KBM-7 (cell line): ENCODE data around the gene DLX5.
"Not testable (repeated sequence)": the region's sequence is repeated elsewhere in the genome, so short reads cannot be mapped to it uniquely, and the experiment has no call there.

Experiments used
- DNase-seq: peaks from one replicate; pipeline ENCODE4 v3.0.0-alpha.2; 2015
- in situ Hi-C: fragments of 300-500 bp; cut with MboI; formaldehyde crosslinking; loops from 2 replicates; pipeline ENCODE4 v1.14.3; 2020; ENCODE audit warnings: low sequenced_read_pairs, low pct_unique_long_range_greater_than_20kb, mixed read lengths

The DLX5 gene

GRCh38 chr7:97024209-97025129 is at the start of gene DLX5:
Gene DLX5 (minus strand): TSS chr7:97024831. CDS start chr7:97024623, 208 bp downstream.
- DNase-seq, result no peak
- in situ Hi-C loops, result loop anchor here (25.0 kb wide), 1 partner anchor 1112 kb away; no protein-coding TSS in a partner anchor

GRCh38 chr7:97072025-97072424 is 47.4 kb upstream of the DLX5 start:
- in situ Hi-C loops, DNase-seq: not testable (repeated sequence)

- in situ Hi-C loops, result no loop called here
- DNase-seq, result peak; percentile 72
Measured at GRCh38 chr7:97064972-97065587, 40.4 kb upstream of the DLX5 start.

- in situ Hi-C loops, result no loop called here
Measured at GRCh38 chr7:97064020-97064419, 39.4 kb upstream of the DLX5 start.

GRCh38 chr7:97043281-97043680 is 18.6 kb upstream of the DLX5 start:
- DNase-seq, result no peak
- in situ Hi-C loops, result loop anchor here (25.0 kb wide), 1 partner anchor 1131 kb away; no protein-coding TSS in a partner anchor

More at GRCh38 chr7:97064020-97064419, 39.4 kb upstream of the DLX5 start:
- no peak for DNase-seq

GRCh38 chr7:97039374-97040065 is 14.9 kb upstream of the DLX5 start:
- DNase-seq, result no peak
- in situ Hi-C loops, result loop anchor here (25.0 kb wide), 1 partner anchor 1127 kb away; no protein-coding TSS in a partner anchor

GRCh38 chr7:97034213-97034852 is 9.7 kb upstream of the DLX5 start:
- DNase-seq, result not testable (repeated sequence)
- in situ Hi-C loops, result loop anchor here (25.0 kb wide), 1 partner anchor 1122 kb away; no protein-coding TSS in a partner anchor

GRCh38 chr7:97027427-97028234 is 3.0 kb upstream of the DLX5 start:
- in situ Hi-C loops, result loop anchor here (25.0 kb wide), 1 partner anchor 1115 kb away; no protein-coding TSS in a partner anchor
- DNase-seq, result peak; percentile 83

- in situ Hi-C loops, result loop anchor here (25.0 kb wide), 1 partner anchor 1115 kb away; no protein-coding TSS in a partner anchor
Measured at GRCh38 chr7:97026715-97027426, 2.2 kb upstream of the DLX5 start.

GRCh38 chr7:97025983-97026714 is 1.5 kb upstream of the DLX5 start:
- in situ Hi-C loops, result loop anchor here (25.0 kb wide), 1 partner anchor 1114 kb away; no protein-coding TSS in a partner anchor
- DNase-seq, result no peak

More at GRCh38 chr7:97026715-97027426, 2.2 kb upstream of the DLX5 start:
- peak; percentile 59 for DNase-seq

- DNase-seq, result no peak
- in situ Hi-C loops, result loop anchor here (25.0 kb wide), 1 partner anchor 1113 kb away; no protein-coding TSS in a partner anchor
Measured at GRCh38 chr7:97025130-97025499, 484 bp upstream of the DLX5 start.

GRCh38 chr7:97022491-97023306 is 1.9 kb downstream of the DLX5 start:
- in situ Hi-C loops, result no loop called here
- no peak for DNase-seq

- in situ Hi-C loops, result no loop called here
- DNase-seq, result no peak
Measured at GRCh38 chr7:97021747-97022490, 2.7 kb downstream of the DLX5 start.

GRCh38 chr7:97020996-97021746 is 3.5 kb downstream of the DLX5 start:
- in situ Hi-C loops, result no loop called here
- no peak for DNase-seq

GRCh38 chr7:97020601-97020995 is 4.0 kb downstream of the DLX5 start:
- in situ Hi-C loops, result no loop called here
- DNase-seq, result no peak
